Measurements from ENCODE around the gene CCT5.

The CCT5 gene

DNA sequence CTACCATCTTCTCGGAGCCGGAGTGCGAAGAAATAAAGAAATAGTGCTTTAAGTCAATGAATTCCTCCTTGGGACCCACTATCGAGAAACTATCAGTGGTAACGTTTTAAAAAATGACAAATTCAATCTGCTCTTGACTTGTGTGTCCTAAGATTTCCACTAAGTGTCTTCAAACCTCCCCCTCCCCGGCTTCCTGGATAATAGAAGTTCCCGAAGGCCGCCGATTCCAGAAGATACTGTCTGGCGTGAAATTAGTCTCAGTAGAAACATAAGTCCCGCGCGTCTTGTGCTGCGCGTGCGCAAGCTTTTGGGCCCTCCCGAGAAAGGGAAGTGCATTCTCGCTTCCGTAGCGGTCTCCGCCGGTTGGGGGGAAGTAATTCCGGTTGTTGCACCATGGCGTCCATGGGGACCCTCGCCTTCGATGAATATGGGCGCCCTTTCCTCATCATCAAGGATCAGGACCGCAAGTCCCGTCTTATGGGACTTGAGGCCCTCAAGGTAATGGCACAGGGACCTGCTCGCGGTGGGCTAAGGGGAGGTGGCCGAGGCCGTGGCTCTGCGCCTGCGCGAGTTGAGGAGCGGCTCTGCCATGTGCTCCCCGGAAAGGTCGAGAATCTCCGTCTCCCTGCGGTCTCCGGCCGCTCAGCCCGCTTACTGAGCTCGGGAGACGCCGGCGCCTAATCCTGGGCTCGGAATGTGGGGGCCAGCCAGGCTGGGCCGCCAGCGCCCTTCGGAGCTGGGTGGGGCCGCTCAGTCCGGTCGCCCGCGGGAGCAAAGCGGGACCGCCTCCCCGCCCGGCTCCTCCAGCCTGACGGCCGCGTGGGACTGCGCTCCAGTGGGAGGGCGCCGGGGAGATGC is at the start of gene CCT5:
Gene CCT5 (plus strand): TSS at position 333 of the 858 bp plus-strand sequence. CDS start 61 bp downstream, at position 394.
- Histone ChIP-seq H3K4me1 (ENCODE audit: control insufficient read depth, insufficient read depth, low read length) (peaks cover 10% of the 10 kb centered on the region), H3K27ac (ENCODE audit: low read depth, low read length) (peak within 1 kb of the TSS; percentile 89), H3K4me3 (ENCODE audit: low read depth, low read length) (peak within 1 kb of the TSS; percentile 96), H3K27me3 (ENCODE audit: control insufficient read depth, insufficient read depth, low read length) (no peaks in the 10 kb centered on the region), H3K9me3 (ENCODE audit: control insufficient read depth, insufficient read depth, low read length) (no peaks in the 10 kb centered on the region), H3K9ac (ENCODE audit: low read depth, low read length) (peak within 1 kb of the TSS; percentile 99), H3K36me3 (ENCODE audit: control insufficient read depth, insufficient read depth, low read length) (peaks cover 35% of the 10 kb centered on the region)

- Histone ChIP-seq H3K27me3 (ENCODE audit: control insufficient read depth, insufficient read depth, low read length) (no peaks in the 10 kb centered on the region), H3K9me3 (ENCODE audit: control insufficient read depth, insufficient read depth, low read length) (peaks cover 8% of the 10 kb centered on the region; the same call in 1 of the 2 replicates), H3K27ac (ENCODE audit: low read depth, low read length) (no peak overlapping the region), H3K9ac (ENCODE audit: low read depth, low read length) (no peak overlapping the region), H3K4me3 (ENCODE audit: low read depth, low read length) (no peak overlapping the region), H3K4me1 (ENCODE audit: control insufficient read depth, insufficient read depth, low read length) (peaks cover 20% of the 10 kb centered on the region), H3K36me3 (ENCODE audit: control insufficient read depth, insufficient read depth, low read length) (no peaks in the 10 kb centered on the region)
Measured at GRCh38 chr5:10201223-10201868, 48.7 kb upstream of the CCT5 start.

DNA sequence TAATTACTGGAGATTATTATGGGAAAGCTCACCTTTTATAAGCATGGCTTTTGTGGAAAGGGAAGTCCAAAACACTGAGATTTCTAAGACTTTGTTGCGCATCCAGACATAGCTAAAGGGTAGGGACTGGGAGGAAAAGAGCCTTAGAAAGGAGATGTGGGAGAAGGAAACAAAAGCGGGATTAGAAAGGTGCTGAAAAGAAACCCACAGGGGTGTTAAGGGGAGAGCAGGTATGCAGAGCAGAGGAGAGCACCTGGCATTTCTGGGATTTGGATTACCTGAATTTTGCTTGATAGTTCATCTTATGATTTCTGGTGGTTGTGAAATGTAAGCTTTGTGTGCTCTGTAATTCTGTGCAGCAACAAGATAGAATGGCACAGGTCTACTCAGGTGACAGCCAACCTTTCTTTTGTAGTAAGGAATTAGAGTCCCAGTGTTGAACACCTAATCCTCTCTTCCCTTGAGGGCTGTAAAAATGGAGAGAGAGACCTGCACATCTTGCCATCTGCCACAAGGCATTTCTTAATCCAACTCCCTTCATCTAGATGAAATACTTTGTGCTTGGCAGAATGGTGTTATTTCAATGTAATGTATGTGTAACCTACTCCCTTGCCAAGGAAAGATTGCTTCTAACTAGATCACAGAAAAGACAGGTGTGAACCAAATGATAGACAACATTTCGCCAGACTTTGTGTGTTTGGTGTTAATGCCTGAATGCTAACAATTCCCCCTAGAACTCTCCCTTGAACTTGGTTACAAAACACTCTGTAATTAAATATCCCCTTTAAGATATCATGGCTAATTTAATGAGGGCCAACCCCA is 47.8 kb upstream of the CCT5 start:
- no peaks in the 10 kb centered on the region for H3K36me3 ChIP-seq (ENCODE audit: control insufficient read depth, insufficient read depth, low read length)
- no peaks in the 10 kb centered on the region for H3K27me3 ChIP-seq (ENCODE audit: control insufficient read depth, insufficient read depth, low read length)
- peaks cover 8% of the 10 kb centered on the region; the same call in 1 of the 2 replicates for H3K9me3 ChIP-seq (ENCODE audit: control insufficient read depth, insufficient read depth, low read length)
- no peak overlapping the region for H3K4me3 ChIP-seq (ENCODE audit: low read depth, low read length)
- H3K4me1 ChIP-seq (ENCODE audit: control insufficient read depth, insufficient read depth, low read length): peaks cover 20% of the 10 kb centered on the region
- no peak overlapping the region for H3K27ac ChIP-seq (ENCODE audit: low read depth, low read length)
- H3K9ac ChIP-seq (ENCODE audit: low read depth, low read length): no peak overlapping the region

GRCh38 chr5:10209004-10209403 is 41.1 kb upstream of the CCT5 start:
- Histone ChIP-seq H3K4me3 (ENCODE audit: low read depth, low read length) (no peak overlapping the region), H3K27me3 (ENCODE audit: control insufficient read depth, insufficient read depth, low read length) (no peaks in the 10 kb centered on the region), H3K36me3 (ENCODE audit: control insufficient read depth, insufficient read depth, low read length) (no peaks in the 10 kb centered on the region), H3K9ac (ENCODE audit: low read depth, low read length) (no peak overlapping the region), H3K27ac (ENCODE audit: low read depth, low read length) (no peak overlapping the region), H3K4me1 (ENCODE audit: control insufficient read depth, insufficient read depth, low read length) (no peaks in the 10 kb centered on the region), H3K9me3 (ENCODE audit: control insufficient read depth, insufficient read depth, low read length) (no peaks in the 10 kb centered on the region)

DNA sequence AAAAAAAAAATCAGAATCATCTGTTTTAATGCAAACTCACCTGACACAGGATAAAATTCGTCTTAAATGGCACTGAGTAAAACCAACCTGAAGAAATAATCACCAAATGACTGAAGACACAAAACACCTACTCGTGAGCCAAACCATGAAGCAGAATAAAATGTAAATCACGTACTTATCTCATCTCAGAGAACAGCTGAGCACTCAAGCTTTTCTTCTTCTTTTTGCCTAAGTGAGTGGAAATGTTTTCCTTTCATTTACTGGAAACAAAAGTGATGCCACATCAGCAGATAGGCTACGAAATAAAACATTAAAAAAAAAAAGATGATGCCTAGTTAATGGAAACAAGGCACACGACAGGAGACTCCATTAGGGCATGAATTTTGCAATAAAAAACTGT is 36.8 kb upstream of the CCT5 start:
- no peaks in the 10 kb centered on the region for H3K27me3 ChIP-seq (ENCODE audit: control insufficient read depth, insufficient read depth, low read length)
- no peaks in the 10 kb centered on the region for H3K36me3 ChIP-seq (ENCODE audit: control insufficient read depth, insufficient read depth, low read length)
- no peaks in the 10 kb centered on the region for H3K9me3 ChIP-seq (ENCODE audit: control insufficient read depth, insufficient read depth, low read length)
- H3K27ac ChIP-seq (ENCODE audit: low read depth, low read length): no peak overlapping the region
- no peak overlapping the region for H3K9ac ChIP-seq (ENCODE audit: low read depth, low read length)
- H3K4me3 ChIP-seq (ENCODE audit: low read depth, low read length): no peak overlapping the region
- H3K4me1 ChIP-seq (ENCODE audit: control insufficient read depth, insufficient read depth, low read length): no peaks in the 10 kb centered on the region

DNA sequence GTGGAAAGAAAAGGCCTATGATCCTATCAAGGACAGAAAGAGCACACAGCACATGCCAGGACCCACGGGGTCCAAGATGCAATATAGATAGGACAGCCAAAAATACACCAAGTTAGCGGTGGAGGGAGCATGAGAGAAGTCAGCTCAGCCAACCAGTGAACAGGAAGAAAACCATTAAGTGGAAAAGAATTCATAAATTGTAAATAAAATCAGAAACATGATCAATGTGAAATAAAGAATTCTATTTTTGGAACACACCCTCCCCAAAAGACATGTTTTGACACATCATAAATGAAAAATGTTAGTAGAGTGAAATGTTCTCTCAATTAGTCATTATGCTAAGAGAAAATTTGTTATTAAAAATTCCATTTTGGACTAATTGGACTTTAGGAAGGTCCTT is 36.0 kb upstream of the CCT5 start:
- H3K4me3 ChIP-seq (ENCODE audit: low read depth, low read length): no peak overlapping the region
- H3K9ac ChIP-seq (ENCODE audit: low read depth, low read length): no peak overlapping the region
- H3K36me3 ChIP-seq (ENCODE audit: control insufficient read depth, insufficient read depth, low read length): no peaks in the 10 kb centered on the region
- H3K9me3 ChIP-seq (ENCODE audit: control insufficient read depth, insufficient read depth, low read length): no peaks in the 10 kb centered on the region
- no peaks in the 10 kb centered on the region for H3K27me3 ChIP-seq (ENCODE audit: control insufficient read depth, insufficient read depth, low read length)
- no peaks in the 10 kb centered on the region for H3K4me1 ChIP-seq (ENCODE audit: control insufficient read depth, insufficient read depth, low read length)
- no peak overlapping the region for H3K27ac ChIP-seq (ENCODE audit: low read depth, low read length)

GRCh38 chr5:10215366-10215765 is 34.7 kb upstream of the CCT5 start:
- Histone ChIP-seq H3K27ac (ENCODE audit: low read depth, low read length) (no peak overlapping the region), H3K9me3 (ENCODE audit: control insufficient read depth, insufficient read depth, low read length) (no peaks in the 10 kb centered on the region), H3K4me3 (ENCODE audit: low read depth, low read length) (no peak overlapping the region), H3K9ac (ENCODE audit: low read depth, low read length) (no peak overlapping the region), H3K27me3 (ENCODE audit: control insufficient read depth, insufficient read depth, low read length) (no peaks in the 10 kb centered on the region), H3K4me1 (ENCODE audit: control insufficient read depth, insufficient read depth, low read length) (no peaks in the 10 kb centered on the region), H3K36me3 (ENCODE audit: control insufficient read depth, insufficient read depth, low read length) (no peaks in the 10 kb centered on the region)

GRCh38 chr5:10216107-10216506 is 34.0 kb upstream of the CCT5 start:
- Histone ChIP-seq H3K27me3 (ENCODE audit: control insufficient read depth, insufficient read depth, low read length) (no peaks in the 10 kb centered on the region), H3K27ac (ENCODE audit: low read depth, low read length) (no peak overlapping the region), H3K4me3 (ENCODE audit: low read depth, low read length) (no peak overlapping the region), H3K4me1 (ENCODE audit: control insufficient read depth, insufficient read depth, low read length) (no peaks in the 10 kb centered on the region), H3K9ac (ENCODE audit: low read depth, low read length) (no peak overlapping the region), H3K36me3 (ENCODE audit: control insufficient read depth, insufficient read depth, low read length) (no peaks in the 10 kb centered on the region), H3K9me3 (ENCODE audit: control insufficient read depth, insufficient read depth, low read length) (no peaks in the 10 kb centered on the region)

- Histone ChIP-seq H3K36me3 (ENCODE audit: control insufficient read depth, insufficient read depth, low read length) (no peaks in the 10 kb centered on the region), H3K27me3 (ENCODE audit: control insufficient read depth, insufficient read depth, low read length) (no peaks in the 10 kb centered on the region), H3K9me3 (ENCODE audit: control insufficient read depth, insufficient read depth, low read length) (no peaks in the 10 kb centered on the region), H3K4me1 (ENCODE audit: control insufficient read depth, insufficient read depth, low read length) (no peaks in the 10 kb centered on the region), H3K27ac (ENCODE audit: low read depth, low read length) (no peak overlapping the region), H3K4me3 (ENCODE audit: low read depth, low read length) (no peak overlapping the region), H3K9ac (ENCODE audit: low read depth, low read length) (no peak overlapping the region)
Measured at GRCh38 chr5:10218658-10219057, 31.4 kb upstream of the CCT5 start.

DNA sequence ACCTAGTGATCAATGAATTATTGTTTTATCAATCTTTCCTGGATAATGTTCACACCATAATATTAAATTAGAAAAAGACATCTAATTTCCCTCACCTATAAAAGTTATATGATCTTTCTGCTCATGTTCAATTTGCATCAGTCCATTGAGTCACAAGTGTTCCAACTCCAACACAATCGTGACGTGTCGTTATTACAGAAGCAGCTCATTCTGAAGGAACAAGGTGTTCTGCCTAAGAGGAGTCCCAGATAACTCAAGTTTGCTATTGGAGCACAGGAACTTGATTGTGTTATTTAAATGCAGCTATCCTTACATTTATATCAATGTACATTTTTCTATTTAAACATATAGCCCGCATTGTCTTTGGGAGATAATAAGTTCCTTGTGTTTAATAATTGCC is 31.0 kb upstream of the CCT5 start:
- Histone ChIP-seq H3K4me3 (ENCODE audit: low read depth, low read length) (no peak overlapping the region), H3K27me3 (ENCODE audit: control insufficient read depth, insufficient read depth, low read length) (no peaks in the 10 kb centered on the region), H3K9me3 (ENCODE audit: control insufficient read depth, insufficient read depth, low read length) (no peaks in the 10 kb centered on the region), H3K36me3 (ENCODE audit: control insufficient read depth, insufficient read depth, low read length) (no peaks in the 10 kb centered on the region), H3K27ac (ENCODE audit: low read depth, low read length) (no peak overlapping the region), H3K4me1 (ENCODE audit: control insufficient read depth, insufficient read depth, low read length) (no peaks in the 10 kb centered on the region), H3K9ac (ENCODE audit: low read depth, low read length) (no peak overlapping the region)

Data from HUES48 (cell line).